Adipose tissue (tissue), 3 donors: ENCODE data around the gene MFSD8. TPM values are rescaled to one million over a fixed set of nuclear protein-coding genes. Genes with fewer than 3 reads are reported as not detected.

ENCODE experiments used
- H3K27ac ChIP-seq: one replicate; pipeline ENCODE4 v1.5.1; 2013; ENCODE audit warnings: low read depth, low read length
- WGBS, 3 donors: extraction: QIAGEN DNeasy Blood & Tissue Kit; methylation state at CpG; one replicate each; pipeline ENCODE4 v1.1.7; 2013; 5-methylcytosine and 5-hydroxymethylcytosine counted together
- polyA plus RNA-seq, 3 donors: library from polyadenylated mRNA; stranded (reverse); fragments of 200-250 nt; gene quantifications; one replicate each; pipeline ENCODE4 v1.2.3, GENCODE V29; 2013
- donor health status: healthy with polysubstance abuse.
- donor health status: Bipolar disorder and iron deficiency.
- donor health status: healthy.

Gene MFSD8
- polyA plus RNA-seq, 3 donors: 5.7 to 7.8 (median 7.3) TPM

- no peak overlapping the region for H3K27ac ChIP-seq
- whole genome bisulfite sequencing, 3 donors: 48 to 72% (median 55%) methylated on average over 3 of the region's 3 CpGs
Measured at GRCh38 chr4:127870688-127871087, 94.3 kb downstream of the MFSD8 start.

- H3K27ac ChIP-seq: no peak overlapping the region
Measured at GRCh38 chr4:127870281-127870680, 94.7 kb downstream of the MFSD8 start.

- 94 to 97% (median 95%) methylated on average over 2 of the region's 2 CpGs for WGBS, 3 donors
- no peak overlapping the region for H3K27ac ChIP-seq
Measured at GRCh38 chr4:127868196-127868595, 96.8 kb downstream of the MFSD8 start.

Other genes starting within 250 kb of the MFSD8 start
- gene SLC25A31, start 234.8 kb downstream of the MFSD8 start, polyA plus RNA-seq: not detected
- under 1 TPM; 0.45 to 0.85 (median 0.77) TPM for gene HSPA4L, start 182.9 kb downstream of the MFSD8 start, polyA plus RNA-seq
- gene PLK4, start 84.3 kb downstream of the MFSD8 start, polyA plus RNA-seq: 1 to 10 TPM in 1 of 3 donors, under 1 TPM in 2; 0.39 to 1.0 (median 0.49) TPM
- 1 to 10 TPM; 2.8 to 4.4 (median 3.0) TPM for gene ABHD18, start 233 bp upstream of the MFSD8 start, polyA plus RNA-seq
- 10 to 100 TPM in 2 of 3 donors, 1 to 10 TPM in 1; 9.7 to 16.5 (median 10.6) TPM for gene LARP1B, start 96.1 kb upstream of the MFSD8 start, polyA plus RNA-seq